ENCODE measurements around the gene MEN1. TPM values are rescaled to one million over a fixed set of nuclear protein-coding genes. Genes with fewer than 3 reads are reported as not detected.

MEN1 gene
- total and polyA plus RNA-seq, 10 donors = 17.8 to 33.6 (median 27.2) TPM

GRCh38 chr11:64832467-64833197 lies 22.3 kb upstream of the MEN1 start:
- TF ChIP-seq POLR2AphosphoS5 (IDR thresholded peaks at IDR 0.05) = no peak
- TF ChIP-seq POLR2A (IDR thresholded peaks at IDR 0.05) = no peak
- TF ChIP-seq CTCF (IDR thresholded peaks at IDR 0.05 in 8 of 11, conservative IDR thresholded peaks at IDR 0.05 in 3 of 11) = no peak

GRCh38 chr11:64831411-64831891 lies 21.1 kb upstream of the MEN1 start:
- WGBS, 5 donors = 86 to 93% (median 90%) methylated on average over 10 to 24 of the region's 24 CpGs
- no peak overlapping the region for H3K27ac ChIP-seq
- H3K9me3 ChIP-seq = no peaks in the 10 kb centered on the region
- no peaks in the 10 kb centered on the region for H3K4me1 ChIP-seq
- intact Hi-C loops (cut with DNase I; ENCODE audit: low total_unique reads) = no loop called here
- TF ChIP-seq CTCF (IDR thresholded peaks at IDR 0.05 in 8 of 11, conservative IDR thresholded peaks at IDR 0.05 in 3 of 11) (no peak), POLR2A (IDR thresholded peaks at IDR 0.05) (no peak), POLR2AphosphoS5 (IDR thresholded peaks at IDR 0.05) (no peak)
- no peaks in the 10 kb centered on the region for H3K27me3 ChIP-seq (replicated peaks in 1 of 7)
- H3K36me3 ChIP-seq = peaks cover 0 to 47% (median 1%) of the 10 kb centered on the region in 6 donors
- DNase-seq = no peak
- no peak overlapping the region for H3K4me3 ChIP-seq

More at GRCh38 chr11:64832467-64833197, 22.3 kb upstream of the MEN1 start:
- 88 to 97% (median 95%) methylated on average over 14 to 21 of the region's 21 CpGs for WGBS, 5 donors
- Histone ChIP-seq H3K27ac (no peak overlapping the region), H3K9me3 (no peaks in the 10 kb centered on the region), H3K4me1 (peaks cover 0 to 6% (median 0%) of the 10 kb centered on the region in 6 donors), H3K4me3 (no peak overlapping the region), H3K27me3 (replicated peaks in 1 of 7) (no peaks in the 10 kb centered on the region), H3K36me3 (peaks cover 0 to 41% (median 1%) of the 10 kb centered on the region in 6 donors)
- intact Hi-C loops (cut with DNase I; ENCODE audit: low total_unique reads) = no loop called here
- no peak for DNase-seq

- WGBS, 5 donors = 93 to 95% (median 94%) methylated on average over 9 to 43 of the region's 43 CpGs
- Histone ChIP-seq H3K27ac (no peak overlapping the region), H3K36me3 (peaks cover 0 to 48% (median 1%) of the 10 kb centered on the region in 6 donors), H3K9me3 (no peaks in the 10 kb centered on the region), H3K27me3 (replicated peaks in 1 of 7) (no peaks in the 10 kb centered on the region), H3K4me1 (no peaks in the 10 kb centered on the region), H3K4me3 (no peak overlapping the region)
- TF ChIP-seq CTCF (IDR thresholded peaks at IDR 0.05 in 8 of 11, conservative IDR thresholded peaks at IDR 0.05 in 3 of 11) = no peak
- no peak for TF ChIP-seq POLR2AphosphoS5 (IDR thresholded peaks at IDR 0.05)
- no peak for TF ChIP-seq POLR2A (IDR thresholded peaks at IDR 0.05)
- DNase-seq = no peak
- intact Hi-C loops (cut with DNase I; ENCODE audit: low total_unique reads) = no loop called here
These were observed 19.3 kb upstream of the MEN1 start for GRCh38 chr11:64829536-64830251.

- H3K27ac ChIP-seq = no peak overlapping the region
- no peaks in the 10 kb centered on the region for H3K4me1 ChIP-seq
- peaks cover 0 to 33% (median 1%) of the 10 kb centered on the region in 6 donors for H3K36me3 ChIP-seq
- no peaks in the 10 kb centered on the region for H3K27me3 ChIP-seq (replicated peaks in 1 of 7)
- no peak overlapping the region for H3K4me3 ChIP-seq
- WGBS, 5 donors = 92 to 96% (median 93%) methylated on average over 7 to 22 of the region's 22 CpGs
- intact Hi-C loops (cut with DNase I; ENCODE audit: low total_unique reads) = no loop called here
- no peaks in the 10 kb centered on the region for H3K9me3 ChIP-seq
- DNase-seq = no peak
- TF ChIP-seq CTCF (IDR thresholded peaks at IDR 0.05 in 8 of 11, conservative IDR thresholded peaks at IDR 0.05 in 3 of 11) = no peak
- TF ChIP-seq POLR2A (IDR thresholded peaks at IDR 0.05) = no peak
- no peak for TF ChIP-seq POLR2AphosphoS5 (IDR thresholded peaks at IDR 0.05)
These were observed 17.1 kb upstream of the MEN1 start for GRCh38 chr11:64827451-64827839.

Data from spleen (tissue), 11 donors.